Measurements from ENCODE around the gene TMEM184B.

Gene TMEM184B

DNA sequence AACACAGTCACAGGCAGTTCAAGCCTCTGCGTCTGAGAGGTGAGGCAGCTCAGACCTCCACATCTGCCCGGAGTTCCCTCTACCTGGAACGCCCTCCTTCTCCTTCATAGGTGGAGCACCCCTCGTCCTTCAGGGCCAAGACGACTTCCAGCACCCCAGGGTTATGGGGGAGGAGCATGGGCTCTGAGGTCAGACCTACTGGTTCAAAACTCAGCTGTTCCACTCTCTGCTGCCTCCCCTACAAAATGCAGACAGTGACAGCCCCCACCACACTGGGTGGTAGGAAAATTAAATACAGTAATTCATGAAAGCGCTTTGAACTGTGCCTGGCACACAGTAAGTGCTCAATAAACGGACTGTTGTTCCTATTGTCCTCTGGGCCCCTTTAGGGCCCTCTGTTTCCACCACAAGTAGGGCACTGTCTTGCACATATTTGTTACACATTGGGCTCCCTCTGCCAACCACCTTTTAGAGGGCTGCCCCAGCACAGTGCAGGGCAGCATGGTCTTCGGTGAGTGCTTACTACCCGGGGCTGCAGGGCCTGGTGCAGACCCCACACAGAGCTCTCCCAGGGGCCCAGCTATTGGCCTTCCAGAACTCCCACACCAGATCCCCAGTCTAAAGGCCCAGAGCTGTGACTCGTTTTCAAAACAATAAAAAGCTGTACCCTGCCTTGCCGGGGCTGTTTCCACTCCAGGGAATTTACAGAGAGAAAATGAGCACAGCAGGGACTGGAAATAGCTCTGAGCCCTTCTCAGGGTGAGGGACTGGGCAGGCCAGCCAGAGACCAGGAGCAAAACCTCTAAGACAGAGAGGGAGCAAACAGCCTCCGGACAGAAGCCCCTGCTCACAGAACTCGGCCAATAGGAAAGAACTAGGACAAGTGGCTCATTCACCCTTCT is 2.5 kb downstream of the TMEM184B start:
- H3K4me3 ChIP-seq (replicated peaks; ENCODE audit: low read depth, low read length) = no peak overlapping the region
- DNase-seq (ENCODE audit: extremely low read depth, insufficient read length) = no peak

GRCh38 chr22:38269466-38269865 is 3.3 kb downstream of the TMEM184B start:
- DNase-seq (ENCODE audit: extremely low read depth, insufficient read length) = no peak
- H3K4me3 ChIP-seq (replicated peaks; ENCODE audit: low read depth, low read length) = no peak overlapping the region
- H3K36me3 ChIP-seq (ENCODE audit: control insufficient read depth, insufficient read depth, low read length) = no peaks in the 10 kb centered on the region
- H3K27me3 ChIP-seq (replicated peaks; ENCODE audit: control insufficient read depth, insufficient read depth, low read length) = no peaks in the 10 kb centered on the region
- TF ChIP-seq, protein P1, sequence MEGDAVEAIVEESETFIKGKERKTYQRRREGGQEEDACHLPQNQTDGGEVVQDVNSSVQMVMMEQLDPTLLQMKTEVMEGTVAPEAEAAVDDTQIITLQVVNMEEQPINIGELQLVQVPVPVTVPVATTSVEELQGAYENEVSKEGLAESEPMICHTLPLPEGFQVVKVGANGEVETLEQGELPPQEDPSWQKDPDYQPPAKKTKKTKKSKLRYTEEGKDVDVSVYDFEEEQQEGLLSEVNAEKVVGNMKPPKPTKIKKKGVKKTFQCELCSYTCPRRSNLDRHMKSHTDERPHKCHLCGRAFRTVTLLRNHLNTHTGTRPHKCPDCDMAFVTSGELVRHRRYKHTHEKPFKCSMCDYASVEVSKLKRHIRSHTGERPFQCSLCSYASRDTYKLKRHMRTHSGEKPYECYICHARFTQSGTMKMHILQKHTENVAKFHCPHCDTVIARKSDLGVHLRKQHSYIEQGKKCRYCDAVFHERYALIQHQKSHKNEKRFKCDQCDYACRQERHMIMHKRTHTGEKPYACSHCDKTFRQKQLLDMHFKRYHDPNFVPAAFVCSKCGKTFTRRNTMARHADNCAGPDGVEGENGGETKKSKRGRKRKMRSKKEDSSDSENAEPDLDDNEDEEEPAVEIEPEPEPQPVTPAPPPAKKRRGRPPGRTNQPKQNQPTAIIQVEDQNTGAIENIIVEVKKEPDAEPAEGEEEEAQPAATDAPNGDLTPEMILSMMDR (IDR thresholded peaks at IDR 0.05; ENCODE audit: insufficient read depth, low read length, poor library complexity, severe bottlenecking) = no peak

More for the DNA sequence above, 2.5 kb downstream of the TMEM184B start:
- TF ChIP-seq, protein P1 (IDR thresholded peaks at IDR 0.05; ENCODE audit: insufficient read depth, low read length, poor library complexity, severe bottlenecking) = no peak
- Histone ChIP-seq H3K36me3 (ENCODE audit: control insufficient read depth, insufficient read depth, low read length) (no peaks in the 10 kb centered on the region), H3K27me3 (replicated peaks; ENCODE audit: control insufficient read depth, insufficient read depth, low read length) (no peaks in the 10 kb centered on the region)

GRCh38 chr22:38267086-38267485 is 5.7 kb downstream of the TMEM184B start:
- H3K4me3 ChIP-seq (replicated peaks; ENCODE audit: low read depth, low read length) = no peak overlapping the region
- TF ChIP-seq, protein P1 (IDR thresholded peaks at IDR 0.05; ENCODE audit: insufficient read depth, low read length, poor library complexity, severe bottlenecking) = no peak
- DNase-seq (ENCODE audit: extremely low read depth, insufficient read length) = no peak
- H3K36me3 ChIP-seq (ENCODE audit: control insufficient read depth, insufficient read depth, low read length) = no peaks in the 10 kb centered on the region
- H3K27me3 ChIP-seq (replicated peaks; ENCODE audit: control insufficient read depth, insufficient read depth, low read length) = no peaks in the 10 kb centered on the region

- TF ChIP-seq, protein P1 (IDR thresholded peaks at IDR 0.05; ENCODE audit: insufficient read depth, low read length, poor library complexity, severe bottlenecking) = no peak
- Histone ChIP-seq H3K36me3 (ENCODE audit: control insufficient read depth, insufficient read depth, low read length) (no peaks in the 10 kb centered on the region), H3K27me3 (replicated peaks; ENCODE audit: control insufficient read depth, insufficient read depth, low read length) (no peaks in the 10 kb centered on the region), H3K4me3 (replicated peaks; ENCODE audit: low read depth, low read length) (no peak overlapping the region)
- DNase-seq (ENCODE audit: extremely low read depth, insufficient read length) = no peak
Observed at GRCh38 chr22:38266120-38266519, 6.7 kb downstream of the TMEM184B start.

- no peaks in the 10 kb centered on the region for H3K27me3 ChIP-seq (replicated peaks; ENCODE audit: control insufficient read depth, insufficient read depth, low read length)
- no peaks in the 10 kb centered on the region for H3K36me3 ChIP-seq (ENCODE audit: control insufficient read depth, insufficient read depth, low read length)
- TF ChIP-seq, protein P1 (IDR thresholded peaks at IDR 0.05; ENCODE audit: insufficient read depth, low read length, poor library complexity, severe bottlenecking) = no peak
- H3K4me3 ChIP-seq (replicated peaks; ENCODE audit: low read depth, low read length) = no peak overlapping the region
- no peak for DNase-seq (ENCODE audit: extremely low read depth, insufficient read length)
Observed at GRCh38 chr22:38264322-38264843, 8.4 kb downstream of the TMEM184B start.

Data from GM06990 (cell line).